ENCODE results near the gene C19orf38. TPM values are rescaled to one million over a fixed set of nuclear protein-coding genes. Genes with fewer than 3 reads are reported as not detected.
A peak's percentile ranks its signal among the peaks of the same experiment; 100 is the strongest.

C19orf38 gene
- total and polyA plus RNA-seq, 4 experiments from 2014 or later, result 0.21 to 0.49 (median 0.36) TPM; not detected in 1

DNA sequence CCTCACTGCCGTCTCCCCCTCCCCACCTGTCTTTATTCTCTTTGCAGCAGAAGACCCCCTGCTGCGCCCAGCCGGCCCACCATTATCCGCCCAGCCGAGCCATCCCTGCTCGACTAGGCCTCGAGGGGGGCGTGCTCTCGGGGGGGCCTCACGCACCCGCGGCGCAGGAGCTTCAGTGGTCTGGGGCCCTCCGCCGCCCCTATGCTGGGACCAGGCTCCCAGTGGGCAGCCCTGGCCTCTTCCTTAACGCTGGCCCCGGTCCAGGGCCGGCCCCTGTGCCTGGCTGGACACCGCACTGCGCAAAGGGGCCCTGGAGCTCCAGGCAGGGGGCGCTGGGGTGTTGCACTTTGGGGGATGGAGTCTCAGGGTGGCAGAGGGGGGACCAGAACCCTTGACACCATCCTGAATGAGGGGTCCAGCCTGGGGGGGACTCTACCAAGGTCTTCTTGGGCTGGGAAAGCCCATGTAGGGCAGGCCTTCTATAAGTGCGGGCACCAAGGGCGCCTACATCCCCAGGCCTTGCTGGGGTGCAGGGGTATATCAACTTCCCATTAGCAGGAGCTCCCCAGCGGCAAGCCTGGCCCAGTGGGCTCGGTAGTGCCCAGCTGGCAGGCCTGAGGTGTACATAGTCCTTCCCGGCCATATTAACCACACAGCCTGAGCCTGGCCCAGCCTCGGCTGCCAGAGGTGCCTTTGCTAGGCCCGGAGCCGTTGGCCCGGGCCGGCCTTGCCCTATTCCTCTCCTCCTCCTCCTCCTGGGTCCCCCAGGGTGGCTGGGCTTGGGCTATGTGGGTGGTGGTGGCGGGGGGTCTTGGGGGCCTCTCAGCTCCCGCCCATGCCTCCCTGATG lies 17.1 kb upstream of the C19orf38 start:
- intact Hi-C loops (cut with micrococcal nuclease), result loop anchor here (10.0 kb wide), 1 partner anchor 596 kb away; the partner anchor contains the start of gene S1PR2
- Histone ChIP-seq H3K4me3 (ENCODE audit: low read length in 2 of 2) (no peak overlapping the region), H3K4me1 (ENCODE audit: insufficient read depth, low read length) (peaks cover 8% of the 10 kb centered on the region), H3K9me3 (ENCODE audit: control insufficient read depth in 1 of 2, low read length in 2 of 2) (no peaks in the 10 kb centered on the region), H3K27me3 (ENCODE audit: insufficient read depth, low read length) (no peaks in the 10 kb centered on the region), H3K27ac (ENCODE audit: low read depth, low read length) (no peak overlapping the region), H3K36me3 (ENCODE audit: insufficient read depth, low read length) (peaks cover 21% of the 10 kb centered on the region)
- Mint-ChIP-seq H3K9me3 (peaks cover 0 to 4% (median under 1%) of the 10 kb centered on the region in 8 donors), H3K4me3 (no peak overlapping the region), H3K27me3 (no peaks in the 10 kb centered on the region), H3K27ac (no peak overlapping the region), H3K4me1 (peaks cover 3 to 10% (median 7%) of the 10 kb centered on the region in 4 donors), H3K36me3 (peaks cover 4 to 45% of the 10 kb centered on the region in 2 donors)
- no peak for DNase-seq
- POLR2A ChIA-PET (ENCODE audit: partially characterized antibody), result interaction anchor here (1.7 kb wide), 1 partner anchor 114 kb away, joined by 4 read pairs; no protein-coding TSS in a partner anchor
- CTCF ChIA-PET (ENCODE audit: partially characterized antibody), result interaction anchor here (0.7 to 1.4 kb wide), 2 partner anchors 33 to 128 kb away, joined by 5 to 7 read pairs; no protein-coding TSS in a partner anchor

DNA sequence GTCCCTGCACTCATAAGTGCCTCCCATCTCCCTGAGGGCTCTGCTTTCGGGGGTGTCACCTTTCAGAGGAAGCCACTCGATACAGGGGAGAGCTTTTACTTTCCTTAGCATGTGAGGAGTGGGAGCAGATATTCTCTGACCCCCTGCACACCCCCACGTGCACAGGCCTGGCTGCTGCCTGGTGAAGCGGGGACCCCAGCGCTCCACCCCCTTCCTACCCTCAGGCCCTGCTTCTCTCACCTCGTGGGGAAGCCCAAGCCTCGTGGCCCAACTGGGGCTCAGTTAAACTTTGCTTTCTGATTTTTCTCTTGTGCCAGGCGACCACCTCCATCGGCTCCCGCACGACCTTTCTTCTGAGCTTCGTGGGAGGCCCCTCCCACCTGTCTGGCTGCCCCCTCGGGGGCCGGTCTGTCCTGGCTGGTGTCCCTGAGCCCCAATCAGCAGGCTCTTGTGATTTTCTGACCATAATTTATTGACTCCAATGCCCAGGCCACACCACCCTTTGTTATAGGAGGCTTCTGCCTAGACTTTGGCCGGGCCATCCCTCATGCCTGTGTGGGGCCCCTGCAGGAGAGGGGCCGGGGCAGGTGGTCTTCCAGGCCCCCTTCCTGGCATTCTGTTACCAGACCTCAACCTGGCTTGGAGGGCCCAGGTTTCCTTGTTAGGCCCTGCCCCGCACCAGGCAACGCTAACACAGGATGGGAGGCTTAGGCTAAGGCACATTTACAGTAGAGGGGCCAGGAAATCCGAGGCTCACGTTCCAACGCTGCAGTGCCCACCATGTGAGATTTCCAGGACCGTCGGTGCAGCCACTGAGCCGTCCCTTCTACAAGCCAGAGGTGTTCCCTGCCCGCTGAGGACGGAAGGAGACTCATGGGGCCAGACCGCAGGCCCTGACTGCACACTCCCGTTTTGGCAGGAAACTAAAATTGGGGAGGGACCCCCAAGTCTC lies 16.0 kb upstream of the C19orf38 start:
- Histone ChIP-seq H3K4me1 (ENCODE audit: insufficient read depth, low read length) (peaks cover 17% of the 10 kb centered on the region), H3K27ac (ENCODE audit: low read depth, low read length) (no peak overlapping the region), H3K36me3 (ENCODE audit: insufficient read depth, low read length) (peaks cover 12% of the 10 kb centered on the region), H3K9me3 (ENCODE audit: control insufficient read depth in 1 of 2, low read length in 2 of 2) (no peaks in the 10 kb centered on the region), H3K27me3 (ENCODE audit: insufficient read depth, low read length) (no peaks in the 10 kb centered on the region), H3K4me3 (ENCODE audit: low read length in 2 of 2) (no peak overlapping the region)
- H3K27me3 Mint-ChIP-seq, result no peaks in the 10 kb centered on the region
- POLR2A ChIA-PET (ENCODE audit: partially characterized antibody), result interaction anchor here (1.7 kb wide), 1 partner anchor 115 kb away, joined by 4 read pairs; no protein-coding TSS in a partner anchor
- no peak for DNase-seq
- peaks cover 0 to 44% of the 10 kb centered on the region in 2 donors for H3K36me3 Mint-ChIP-seq
- CTCF ChIA-PET (ENCODE audit: partially characterized antibody), result interaction anchor here (0.7 to 1.4 kb wide), 2 partner anchors 32 to 129 kb away, joined by 5 to 7 read pairs; no protein-coding TSS in a partner anchor
- intact Hi-C loops (cut with micrococcal nuclease), result loop anchor here (10.0 kb wide), 1 partner anchor 597 kb away; the partner anchor contains the start of gene S1PR2
- H3K4me3 Mint-ChIP-seq, result no peak overlapping the region
- peak overlapping the region in 2 of 7 donors; percentile 3 to 83 for H3K27ac Mint-ChIP-seq
- H3K4me1 Mint-ChIP-seq, result peaks cover 9 to 21% (median 13%) of the 10 kb centered on the region in 4 donors
- H3K9me3 Mint-ChIP-seq, result peaks cover 0 to 13% (median 6%) of the 10 kb centered on the region in 8 donors

DNA sequence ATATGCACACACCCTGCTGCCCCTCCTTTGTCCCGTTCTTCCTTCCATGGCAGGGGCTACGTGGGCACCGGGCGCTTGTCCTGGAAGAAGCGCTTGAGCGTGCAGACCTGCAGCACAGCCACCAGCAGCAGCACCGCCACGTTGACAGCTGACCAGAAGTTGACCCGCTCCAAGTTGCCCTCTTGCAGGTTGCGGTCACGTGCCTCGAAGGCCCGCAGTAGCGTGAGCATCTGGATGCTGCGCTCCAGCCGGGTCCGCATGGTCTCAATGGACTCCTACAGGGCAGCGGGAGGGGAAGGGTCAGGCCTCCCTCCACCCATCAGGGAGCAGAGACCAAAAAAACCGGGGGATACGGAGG lies 15.3 kb upstream of the C19orf38 start:
- Mint-ChIP-seq H3K4me1 (peaks cover 9 to 21% (median 13%) of the 10 kb centered on the region in 4 donors), H3K27me3 (no peaks in the 10 kb centered on the region), H3K36me3 (peaks cover 0 to 44% of the 10 kb centered on the region in 2 donors), H3K27ac (peak overlapping the region in 3 of 7 donors; percentile 3 to 70 (median 12)), H3K9me3 (peaks cover 0 to 13% (median 6%) of the 10 kb centered on the region in 8 donors), H3K4me3 (peak overlapping the region in 1 of 8 donors; percentile 24)
- Histone ChIP-seq H3K36me3 (ENCODE audit: insufficient read depth, low read length) (peaks cover 12% of the 10 kb centered on the region), H3K4me1 (ENCODE audit: insufficient read depth, low read length) (peaks cover 17% of the 10 kb centered on the region), H3K27me3 (ENCODE audit: insufficient read depth, low read length) (no peaks in the 10 kb centered on the region), H3K9me3 (ENCODE audit: control insufficient read depth in 1 of 2, low read length in 2 of 2) (no peaks in the 10 kb centered on the region), H3K4me3 (ENCODE audit: low read length in 2 of 2) (no peak overlapping the region), H3K27ac (ENCODE audit: low read depth, low read length) (no peak overlapping the region)
- DNase-seq, result no peak
- intact Hi-C loops (cut with micrococcal nuclease), result loop anchor here (10.0 kb wide), 1 partner anchor 598 kb away; the partner anchor contains the start of gene S1PR2
- POLR2A ChIA-PET (ENCODE audit: partially characterized antibody), result no interaction called here
- CTCF ChIA-PET (ENCODE audit: partially characterized antibody), result no interaction called here

GRCh38 chr19:10835089-10835753 lies 13.0 kb upstream of the C19orf38 start:
- H3K27ac Mint-ChIP-seq, result peak overlapping the region; percentile 99 to 100 (median 100)
- peaks cover 2 to 16% (median 6%) of the 10 kb centered on the region in 8 donors for H3K9me3 Mint-ChIP-seq
- H3K4me3 Mint-ChIP-seq, result peak overlapping the region; percentile 96 to 100 (median 98)
- Histone ChIP-seq H3K9me3 (ENCODE audit: control insufficient read depth in 1 of 2, low read length in 2 of 2) (no peaks in the 10 kb centered on the region), H3K27me3 (ENCODE audit: insufficient read depth, low read length) (no peaks in the 10 kb centered on the region), H3K4me1 (ENCODE audit: insufficient read depth, low read length) (peaks cover 17% of the 10 kb centered on the region), H3K4me3 (ENCODE audit: low read length in 2 of 2) (peak overlapping the region in 1 of 2 donors; percentile 89), H3K27ac (ENCODE audit: low read depth, low read length) (peak overlapping the region; percentile 95), H3K36me3 (ENCODE audit: insufficient read depth, low read length) (peaks cover 4% of the 10 kb centered on the region)
- H3K36me3 Mint-ChIP-seq, result peaks cover 0 to 34% of the 10 kb centered on the region in 2 donors
- CTCF ChIA-PET (ENCODE audit: partially characterized antibody), result interaction anchor here (1.4 to 6.4 kb wide), 6 partner anchors 15 to 118 kb away, joined by 4 to 67 read pairs (median 8); partner anchors contain the start of genes CARM1 and DNM2
- POLR2A ChIA-PET (ENCODE audit: partially characterized antibody), result interaction anchor here (0.9 to 2.5 kb wide), 20 partner anchors 9 to 540 kb away, joined by 3 to 46 read pairs (median 6); partner anchors contain the start of genes CARM1, CCDC159, DNM2 and QTRT1
- peaks cover 9 to 21% (median 13%) of the 10 kb centered on the region in 4 donors for H3K4me1 Mint-ChIP-seq
- DNase-seq, result peak in 1 of 5 donors; percentile 98
- H3K27me3 Mint-ChIP-seq, result no peaks in the 10 kb centered on the region
- intact Hi-C loops (cut with micrococcal nuclease), result loop anchor here (2.0 to 10.0 kb wide), 2 partner anchors 266 to 600 kb away; partner anchors contain the start of genes CDKN2D and S1PR2

DNA sequence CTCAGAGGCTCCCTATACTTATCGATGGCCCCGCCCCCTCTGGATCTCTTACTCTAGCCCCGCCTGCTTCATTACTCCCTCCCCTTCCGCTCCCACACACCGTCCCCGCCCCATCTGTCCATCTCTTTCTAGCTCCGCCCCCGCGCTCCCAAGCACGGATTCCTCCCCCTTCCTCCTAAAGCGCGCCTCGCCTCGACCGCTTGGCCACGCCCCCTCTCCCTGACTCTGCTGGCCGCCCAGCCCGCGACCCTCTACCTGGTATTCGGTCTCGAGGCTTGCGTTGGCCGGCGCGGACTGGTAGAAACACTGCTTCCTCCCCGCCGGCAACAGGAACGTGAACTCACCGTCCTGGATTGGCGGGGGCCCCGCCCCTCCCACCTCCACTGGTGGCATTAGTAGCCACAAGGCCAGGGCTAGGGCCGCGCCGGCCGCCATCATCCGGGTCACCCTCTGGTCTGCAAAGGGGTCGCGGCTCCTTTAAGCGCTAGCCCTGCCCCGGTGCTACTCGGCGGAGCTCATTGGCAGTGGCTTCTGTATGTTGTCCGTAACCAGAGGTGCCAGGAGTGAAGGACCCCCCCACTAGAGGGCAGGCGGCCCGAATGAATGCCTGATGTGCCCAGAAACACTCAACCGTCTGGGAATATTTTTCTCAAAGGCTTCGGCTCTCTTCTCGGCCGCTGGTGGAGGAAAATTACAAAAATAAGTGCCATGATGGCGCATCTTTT lies 12.3 kb upstream of the C19orf38 start, which contains the start of gene TMED1:
Gene TMED1, minus strand, starts transcription at position 459 of the 725 bp plus-strand sequence. Its CDS starts 21 bp downstream, at position 438.
- Mint-ChIP-seq H3K27ac (peak within 1 kb of the TSS; percentile 99 to 100 (median 100)), H3K9me3 (peaks cover 2 to 16% (median 6%) of the 10 kb centered on the region in 8 donors), H3K36me3 (peaks cover 0 to 31% of the 10 kb centered on the region in 2 donors), H3K4me3 (peak within 1 kb of the TSS; percentile 96 to 100 (median 98)), H3K27me3 (no peaks in the 10 kb centered on the region), H3K4me1 (peaks cover 9 to 21% (median 13%) of the 10 kb centered on the region in 4 donors)
- ChIA-PET POLR2A (ENCODE audit: partially characterized antibody) (interaction anchor here (0.6 to 2.5 kb wide), 30 partner anchors 9 to 1497 kb away, joined by 3 to 46 read pairs (median 4); partner anchors contain the start of genes CARM1, CCDC159, DNM2 and LDLR), CTCF (ENCODE audit: partially characterized antibody) (interaction anchor here (0.6 to 6.4 kb wide), 14 partner anchors 10 to 1782 kb away, joined by 3 to 67 read pairs (median 4); partner anchors contain the start of genes CARM1 and DNM2)
- H3K36me3 ChIP-seq (ENCODE audit: insufficient read depth, low read length), result no peaks in the 10 kb centered on the region
- H3K4me1 ChIP-seq (ENCODE audit: insufficient read depth, low read length), result peaks cover 17% of the 10 kb centered on the region
- peak within 1 kb of the TSS; percentile 64 to 89 for H3K4me3 ChIP-seq (ENCODE audit: low read length in 2 of 2)
- intact Hi-C loops (cut with micrococcal nuclease), result loop anchor here (1.0 to 10.0 kb wide), 6 partner anchors 35 to 601 kb away; partner anchors contain the start of genes CARM1, CDKN2D, ILF3 and S1PR2
- H3K27me3 ChIP-seq (ENCODE audit: insufficient read depth, low read length), result no peaks in the 10 kb centered on the region
- H3K9me3 ChIP-seq (ENCODE audit: control insufficient read depth in 1 of 2, low read length in 2 of 2), result no peaks in the 10 kb centered on the region
- H3K27ac ChIP-seq (ENCODE audit: low read depth, low read length), result peak within 1 kb of the TSS; percentile 95
- peak; percentile 94 to 95 (median 94) for DNase-seq

All from CD4-positive, alpha-beta memory T cell (primary cell).